ENCODE data around the gene FBXO47.

Gene FBXO47

GRCh38 chr17:38900978-38901656 is 66.1 kb downstream of the FBXO47 start:
- DNase-seq = no peak

- DNase-seq = no peak
These were observed 67.8 kb downstream of the FBXO47 start for GRCh38 chr17:38899421-38899820.

GRCh38 chr17:38898812-38899348 is 68.3 kb downstream of the FBXO47 start:
- no peak for DNase-seq

GRCh38 chr17:38898291-38898679 is 68.9 kb downstream of the FBXO47 start:
- no peak for DNase-seq

DNA sequence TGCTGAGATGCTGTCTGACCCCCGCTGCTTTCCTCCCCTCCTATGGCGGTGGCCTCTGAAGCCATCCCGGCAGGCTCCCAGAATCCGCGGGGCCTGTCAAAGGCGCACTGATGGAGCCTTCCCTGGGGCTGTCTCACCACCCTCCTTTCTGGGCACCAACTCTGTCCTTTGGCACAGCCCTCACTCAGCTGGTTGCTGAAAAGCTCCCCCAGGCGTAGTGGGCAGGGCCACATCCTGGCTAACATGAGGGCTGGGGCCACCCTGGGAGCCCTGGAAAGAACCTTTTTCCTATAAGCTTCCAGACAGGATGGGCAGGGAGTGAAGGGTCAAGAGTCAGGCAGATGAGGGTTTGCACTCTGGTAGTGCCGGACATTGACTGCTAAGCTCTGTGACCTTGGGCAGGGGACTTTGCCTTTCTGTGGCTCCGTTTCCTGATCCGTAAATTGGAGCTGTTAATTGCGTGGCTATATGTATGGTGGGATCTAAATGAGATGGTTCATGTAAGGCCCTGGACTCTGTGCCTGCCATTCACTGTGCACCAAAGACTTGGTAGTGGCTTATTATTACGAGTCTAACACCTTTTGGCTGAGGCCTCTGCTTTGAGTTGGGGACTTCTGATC is 69.4 kb downstream of the FBXO47 start:
- DNase-seq = no peak

DNA sequence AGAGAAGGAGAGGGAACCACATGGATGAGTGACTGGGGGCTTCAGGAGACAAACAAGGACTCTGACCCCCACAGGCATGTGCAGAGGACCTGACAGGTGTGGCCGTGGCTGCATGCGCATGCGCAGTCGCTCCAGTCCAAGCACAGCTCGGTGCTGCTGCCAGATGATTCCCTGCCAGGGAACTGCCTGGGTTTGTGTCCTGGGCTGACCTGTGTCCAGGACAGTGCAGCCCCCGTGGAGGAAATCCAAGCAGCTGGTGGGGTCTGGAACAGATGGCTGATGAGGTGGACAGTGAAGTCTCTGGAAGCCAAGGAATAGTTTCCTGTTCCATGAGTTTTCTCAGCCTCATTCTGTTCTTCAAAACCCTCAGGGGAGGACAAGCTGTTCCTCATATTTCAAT is 70.0 kb downstream of the FBXO47 start:
- no peak for DNase-seq

GRCh38 chr17:38896346-38896954 is 70.8 kb downstream of the FBXO47 start:
- no peak for DNase-seq

DNA sequence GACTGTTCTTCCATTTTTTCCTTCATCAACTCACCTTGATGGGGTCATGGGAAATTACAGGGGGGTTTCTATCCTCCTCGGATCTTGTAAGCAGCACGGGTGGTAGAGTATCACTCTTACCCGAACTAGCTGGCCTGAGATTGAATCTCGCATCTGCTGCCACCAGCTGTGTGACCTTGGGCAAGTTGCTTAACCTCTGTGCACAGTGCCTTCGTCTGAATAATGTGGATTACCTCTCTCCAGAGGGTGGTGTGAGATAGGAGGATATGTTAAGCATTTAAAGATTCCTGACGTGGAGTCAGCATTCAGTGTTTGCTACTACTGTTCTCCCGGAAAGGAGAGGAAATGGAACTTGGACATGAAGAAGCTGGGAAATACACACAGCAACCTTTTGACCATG is 72.9 kb downstream of the FBXO47 start:
- no peak for DNase-seq

DNA sequence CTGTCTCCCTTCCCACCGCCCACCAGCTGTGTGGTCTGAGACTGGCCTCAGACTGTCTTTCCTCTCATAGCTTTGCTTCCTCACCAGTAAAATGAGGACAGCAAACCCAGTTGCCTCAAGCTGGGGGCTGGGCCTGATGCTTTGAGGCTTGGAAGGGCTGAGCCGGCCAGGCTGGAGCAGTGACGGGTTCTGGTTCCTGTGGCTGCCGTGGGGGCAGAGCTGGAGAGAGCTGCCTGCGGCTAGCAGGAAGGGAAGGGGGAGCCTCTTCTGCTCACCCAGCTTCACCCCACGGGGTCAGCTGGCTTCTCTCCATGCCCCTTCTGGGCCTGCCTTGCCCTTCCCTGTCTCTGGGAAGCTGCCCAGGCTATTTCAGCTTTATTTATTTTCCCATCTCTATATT is 73.6 kb downstream of the FBXO47 start:
- DNase-seq = no peak

- DNase-seq = no peak
These were observed 74.1 kb downstream of the FBXO47 start for GRCh38 chr17:38893113-38893512.

DNA sequence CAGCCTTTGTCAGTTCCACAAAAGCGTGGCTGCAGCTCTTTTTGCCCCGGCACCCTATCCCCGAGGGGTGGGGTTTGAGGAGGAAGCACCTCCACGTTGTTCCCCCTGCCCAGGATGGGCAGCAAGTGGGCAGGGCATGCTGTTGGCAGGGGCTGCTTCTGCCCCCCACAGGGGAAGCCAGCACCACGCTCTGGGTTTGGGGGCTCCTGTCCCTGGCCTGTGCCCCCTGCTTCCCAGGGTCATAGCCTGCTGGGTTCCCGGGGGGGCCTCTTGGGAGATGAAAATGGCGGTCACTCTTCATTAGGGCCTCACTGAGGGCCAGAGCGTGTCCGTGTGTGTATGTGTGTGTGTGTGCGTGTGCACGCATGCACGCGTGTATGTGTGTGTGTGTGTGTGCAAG is 74.6 kb downstream of the FBXO47 start:
- DNase-seq = no peak

DNA sequence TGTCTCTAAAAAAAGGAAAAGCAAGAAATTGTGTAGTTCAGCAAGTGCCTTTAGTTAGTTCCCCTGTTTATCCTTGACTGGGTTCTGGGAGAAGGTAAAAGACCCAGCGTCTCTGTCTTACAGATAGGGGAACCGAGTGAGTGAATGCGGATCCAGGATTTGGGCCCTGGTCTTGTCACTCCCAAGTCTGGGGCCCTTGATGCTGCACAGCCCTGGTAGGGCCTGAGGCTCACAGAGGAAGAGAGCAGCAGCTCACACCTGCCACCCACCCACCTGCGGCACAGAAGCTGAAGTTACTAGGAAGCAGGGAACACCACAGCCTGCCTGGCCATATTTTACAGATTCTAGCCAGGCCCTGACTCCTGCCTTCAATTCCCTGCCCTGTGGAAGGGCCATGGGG is 75.1 kb downstream of the FBXO47 start:
- DNase-seq = no peak

- no peak for DNase-seq
These were observed 75.8 kb downstream of the FBXO47 start for GRCh38 chr17:38891441-38891840.

- DNase-seq = no peak
These were observed 76.8 kb downstream of the FBXO47 start for GRCh38 chr17:38890410-38890746.

DNA sequence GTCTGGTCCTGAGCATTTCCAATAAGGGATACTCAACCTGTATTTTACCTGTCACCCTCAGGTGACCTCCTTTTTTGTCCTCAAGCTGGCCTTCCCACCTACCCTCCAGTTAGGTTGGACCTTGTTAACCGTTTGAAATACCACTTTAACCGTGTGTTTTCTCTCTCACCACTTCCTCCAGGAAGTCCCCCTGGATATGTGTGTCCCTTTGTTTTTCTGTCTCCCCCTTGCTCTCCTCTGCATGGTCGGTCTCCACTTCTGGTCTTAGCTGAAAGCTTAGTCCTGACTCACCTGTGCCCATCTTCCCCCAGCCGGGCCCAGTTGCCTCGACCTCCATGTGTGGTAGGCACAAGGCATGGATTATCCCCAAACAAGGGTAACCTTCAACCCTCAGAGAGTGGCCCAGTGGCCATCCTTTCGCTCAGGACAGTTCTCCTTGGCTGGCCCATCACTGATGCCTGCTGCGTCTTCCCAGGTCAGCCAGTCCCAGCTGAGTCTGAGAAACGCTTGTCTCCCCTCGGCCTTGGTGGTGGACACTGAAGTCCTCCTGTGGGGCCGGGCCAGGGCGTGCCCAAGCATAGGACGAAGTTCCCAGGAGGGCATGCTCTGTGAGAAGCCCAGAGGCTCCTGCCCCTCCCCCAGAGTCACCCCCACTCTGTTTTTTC is 77.3 kb downstream of the FBXO47 start:
- no peak for DNase-seq

- DNase-seq = no peak
These were observed 78.4 kb downstream of the FBXO47 start for GRCh38 chr17:38888842-38889241.

GRCh38 chr17:38886643-38887010 is 80.6 kb downstream of the FBXO47 start:
- no peak for DNase-seq
